OCI-LY1 (cell line): ENCODE measurements around the gene SPC25.
"Not testable (repeated sequence)": the region's sequence is repeated elsewhere in the genome, so short reads cannot be mapped to it uniquely, and the experiment has no call there.

Source experiments
- H2AFZ ChIP-seq: fragments of 200-600 bp; sonication (generic), shearing (Covaris generic); 2 replicates; pipeline ENCODE4 v1.6.0; 2014; ENCODE audit warnings: antibody characterized with exemption, mild to moderate bottlenecking, low read length
- H3F3A ChIP-seq: fragments of 200-600 bp; sonication (generic), shearing (Covaris generic); 2 replicates; pipeline ENCODE4 v1.6.0; 2014; ENCODE audit warnings: mild to moderate bottlenecking, antibody characterized with exemption, low read length, moderate library complexity; ENCODE audit not compliant: insufficient read depth
- H3K27ac ChIP-seq: fragments of 200-600 bp; sonication (generic); 2 replicates; pipeline ENCODE4 v1.5.1; 2014; ENCODE audit warnings: low read length, mixed run types, mild to moderate bottlenecking, low read depth; ENCODE audit not compliant: poor library complexity, severe bottlenecking
- H3K27me3 ChIP-seq: fragments of 200-600 bp; sonication (generic); 2 replicates; pipeline ENCODE4 v1.6.0; 2014; ENCODE audit warnings: antibody characterized with exemption, mild to moderate bottlenecking, low read length, moderate library complexity; ENCODE audit not compliant: insufficient read depth
- H3K36me3 ChIP-seq: fragments of 200-600 bp; sonication (generic); 2 replicates; pipeline ENCODE4 v1.6.1; 2014; ENCODE audit warnings: mild to moderate bottlenecking, antibody characterized with exemption, low read length, moderate library complexity, mixed read lengths; ENCODE audit not compliant: insufficient read depth
- H3K4me1 ChIP-seq: fragments of 200-600 bp; sonication (generic); 2 replicates; pipeline ENCODE4 v1.5.1; 2014; ENCODE audit warnings: mild to moderate bottlenecking, low read length, moderate library complexity; ENCODE audit not compliant: insufficient read depth, severe bottlenecking
- H3K4me2 ChIP-seq: fragments of 200-600 bp; sonication (generic), shearing (Covaris generic); 2 replicates; pipeline ENCODE4 v1.6.1; 2014; ENCODE audit warnings: low read length
- H3K4me3 ChIP-seq: fragments of 200-600 bp; sonication (generic); 2 replicates; pipeline ENCODE4 v1.5.1; 2014; ENCODE audit warnings: low read length, low read depth, mild to moderate bottlenecking, mixed read lengths; ENCODE audit not compliant: poor library complexity, severe bottlenecking
- H3K79me2 ChIP-seq: fragments of 200-600 bp; shearing (Covaris generic); 2 replicates; pipeline ENCODE4 v1.6.1; 2016; ENCODE audit warnings: mixed run types, low read length, mixed read lengths; ENCODE audit not compliant: insufficient read depth
- H3K9ac ChIP-seq: fragments of 200-600 bp; sonication (generic), shearing (Covaris generic); 2 replicates; pipeline ENCODE4 v1.6.1; 2014; ENCODE audit warnings: mild to moderate bottlenecking, low read length, mixed read lengths
- H3K9me2 ChIP-seq: fragments of 200-600 bp; sonication (generic), shearing (Covaris generic); 2 replicates; pipeline ENCODE4 v1.6.1; 2014; ENCODE audit warnings: low read depth, mild to moderate bottlenecking, low read length, mixed read lengths
- H3K9me3 ChIP-seq: fragments of 200-600 bp; shearing (Covaris generic); 2 replicates; pipeline ENCODE4 v1.6.1; 2014; ENCODE audit warnings: low read length, mixed read lengths
- H4K20me1 ChIP-seq: fragments of 200-600 bp; sonication (generic), shearing (Covaris generic); 2 replicates; pipeline ENCODE4 v1.6.0; 2016; ENCODE audit warnings: mild to moderate bottlenecking, low read length; ENCODE audit not compliant: insufficient read depth
- CTCF ChIP-seq: fragments of 200-600 bp; sonication (generic), shearing (Covaris generic); IDR thresholded peaks from 2 replicates; pipeline ENCODE4 v1.5.1; 2017; ENCODE audit warnings: mild to moderate bottlenecking, antibody characterized with exemption, low read length, moderate library complexity, mixed read lengths
- EZH2 ChIP-seq: fragments of 200-600 bp; sonication (generic), shearing (Covaris generic); IDR thresholded peaks from 2 replicates; pipeline ENCODE4 v1.8.0; 2017; ENCODE audit warnings: borderline replicate concordance, mixed run types, mild to moderate bottlenecking, antibody characterized with exemption, low read length, moderate library complexity, mixed read lengths

Gene SPC25

GRCh38 chr2:168884975-168885374, 5.3 kb downstream of the SPC25 start:
- H3K9me3 ChIP-seq: no peaks in the 10 kb centered on the region
- H3K9me2 ChIP-seq: no peaks in the 10 kb centered on the region
- H4K20me1 ChIP-seq: no peaks in the 10 kb centered on the region
- no peak overlapping the region for H2AFZ ChIP-seq
- H3K9ac ChIP-seq: no peak overlapping the region
- peaks cover 7% of the 10 kb centered on the region for H3K4me1 ChIP-seq
- H3K4me2 ChIP-seq: no peak overlapping the region
- peaks cover 50% of the 10 kb centered on the region for H3K36me3 ChIP-seq
- no peaks in the 10 kb centered on the region for H3F3A ChIP-seq
- peaks cover 10% of the 10 kb centered on the region for H3K79me2 ChIP-seq
- TF ChIP-seq CTCF (no peak), EZH2 (no peak)
- no peaks in the 10 kb centered on the region for H3K27me3 ChIP-seq
- no peak overlapping the region for H3K27ac ChIP-seq
- no peak overlapping the region for H3K4me3 ChIP-seq

- H3K4me1 ChIP-seq, H3K79me2 ChIP-seq, H3F3A ChIP-seq, H3K9me3 ChIP-seq, H3K27ac ChIP-seq, H2AFZ ChIP-seq, H3K9ac ChIP-seq, H3K4me3 ChIP-seq, H3K4me2 ChIP-seq, H4K20me1 ChIP-seq, H3K27me3 ChIP-seq, H3K9me2 ChIP-seq: not testable (repeated sequence)
- H3K36me3 ChIP-seq: peaks cover 45% of the 10 kb centered on the region
These were observed 8.1 kb downstream of the SPC25 start for GRCh38 chr2:168882163-168882562.

GRCh38 chr2:168874368-168875054, 15.7 kb downstream of the SPC25 start:
- H3F3A ChIP-seq: no peaks in the 10 kb centered on the region
- H2AFZ ChIP-seq: no peak overlapping the region
- H3K36me3 ChIP-seq: peaks cover 58% of the 10 kb centered on the region
- no peak overlapping the region for H3K4me3 ChIP-seq
- no peak overlapping the region for H3K4me2 ChIP-seq
- no peaks in the 10 kb centered on the region for H4K20me1 ChIP-seq
- H3K27me3 ChIP-seq: no peaks in the 10 kb centered on the region
- H3K9me2 ChIP-seq: no peaks in the 10 kb centered on the region
- TF ChIP-seq EZH2 (no peak), CTCF (no peak)
- no peaks in the 10 kb centered on the region for H3K4me1 ChIP-seq
- no peak overlapping the region for H3K27ac ChIP-seq
- H3K79me2 ChIP-seq: no peaks in the 10 kb centered on the region; the same call in 1 of the 2 replicates
- H3K9me3 ChIP-seq: no peaks in the 10 kb centered on the region
- no peak overlapping the region for H3K9ac ChIP-seq

- H3K9me3 ChIP-seq, H3K4me3 ChIP-seq, H3K9ac ChIP-seq, H4K20me1 ChIP-seq, H2AFZ ChIP-seq, H3F3A ChIP-seq, H3K4me1 ChIP-seq, H3K27me3 ChIP-seq, H3K9me2 ChIP-seq, H3K4me2 ChIP-seq, H3K79me2 ChIP-seq, H3K27ac ChIP-seq: not testable (repeated sequence)
- H3K36me3 ChIP-seq: peaks cover 44% of the 10 kb centered on the region
These were observed 19.4 kb downstream of the SPC25 start for GRCh38 chr2:168870824-168871223.

- H3K9me2 ChIP-seq, H3K9ac ChIP-seq, H2AFZ ChIP-seq, H3K4me1 ChIP-seq, H3K4me2 ChIP-seq, H3K9me3 ChIP-seq, H3K27me3 ChIP-seq, H4K20me1 ChIP-seq, H3K79me2 ChIP-seq, H3F3A ChIP-seq, H3K27ac ChIP-seq, H3K4me3 ChIP-seq: not testable (repeated sequence)
- H3K36me3 ChIP-seq: peaks cover 41% of the 10 kb centered on the region
These were observed 19.9 kb downstream of the SPC25 start for GRCh38 chr2:168870369-168870768.

- H3K9ac ChIP-seq, H3K4me2 ChIP-seq, H3K9me2 ChIP-seq, H4K20me1 ChIP-seq, H3K4me3 ChIP-seq, H3K79me2 ChIP-seq, H2AFZ ChIP-seq, H3K27ac ChIP-seq, H3K4me1 ChIP-seq, H3K27me3 ChIP-seq, H3K9me3 ChIP-seq, H3F3A ChIP-seq: not testable (repeated sequence)
- H3K36me3 ChIP-seq: peaks cover 35% of the 10 kb centered on the region
These were observed 23.1 kb downstream of the SPC25 start for GRCh38 chr2:168867164-168867563.
